ENCODE measurements around the gene ARHGAP18.

DNA sequence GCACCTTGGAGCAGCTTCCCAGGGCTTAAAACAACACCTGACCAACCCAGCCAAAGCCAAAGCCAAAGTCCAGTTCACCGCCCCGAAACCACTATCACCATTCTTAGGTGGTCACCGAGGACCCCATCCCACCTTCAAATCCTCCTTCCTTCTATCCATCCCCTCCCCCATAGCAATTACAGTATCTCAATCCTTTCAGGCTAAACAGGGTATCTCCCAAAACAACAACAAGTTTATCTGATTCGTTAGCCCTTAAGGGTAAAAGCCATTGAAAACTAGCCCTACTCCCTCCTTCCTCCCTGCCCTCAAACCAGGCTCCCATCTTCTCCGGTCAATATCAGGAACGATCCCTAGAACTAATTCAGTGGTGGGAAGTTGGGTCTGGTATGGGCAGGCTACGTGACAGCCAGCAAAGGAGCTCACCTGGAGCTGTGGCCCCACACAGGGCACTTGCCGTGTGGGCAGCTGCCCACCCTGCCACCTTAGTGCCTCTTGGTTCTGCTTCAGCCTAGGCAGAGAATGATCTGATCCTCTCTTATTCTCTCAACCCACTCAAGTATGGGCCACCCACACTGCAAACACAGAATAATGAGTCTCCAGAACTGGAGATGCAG lies 2.0 kb downstream of the ARHGAP18 start:
- TF ChIP-seq, protein P1, sequence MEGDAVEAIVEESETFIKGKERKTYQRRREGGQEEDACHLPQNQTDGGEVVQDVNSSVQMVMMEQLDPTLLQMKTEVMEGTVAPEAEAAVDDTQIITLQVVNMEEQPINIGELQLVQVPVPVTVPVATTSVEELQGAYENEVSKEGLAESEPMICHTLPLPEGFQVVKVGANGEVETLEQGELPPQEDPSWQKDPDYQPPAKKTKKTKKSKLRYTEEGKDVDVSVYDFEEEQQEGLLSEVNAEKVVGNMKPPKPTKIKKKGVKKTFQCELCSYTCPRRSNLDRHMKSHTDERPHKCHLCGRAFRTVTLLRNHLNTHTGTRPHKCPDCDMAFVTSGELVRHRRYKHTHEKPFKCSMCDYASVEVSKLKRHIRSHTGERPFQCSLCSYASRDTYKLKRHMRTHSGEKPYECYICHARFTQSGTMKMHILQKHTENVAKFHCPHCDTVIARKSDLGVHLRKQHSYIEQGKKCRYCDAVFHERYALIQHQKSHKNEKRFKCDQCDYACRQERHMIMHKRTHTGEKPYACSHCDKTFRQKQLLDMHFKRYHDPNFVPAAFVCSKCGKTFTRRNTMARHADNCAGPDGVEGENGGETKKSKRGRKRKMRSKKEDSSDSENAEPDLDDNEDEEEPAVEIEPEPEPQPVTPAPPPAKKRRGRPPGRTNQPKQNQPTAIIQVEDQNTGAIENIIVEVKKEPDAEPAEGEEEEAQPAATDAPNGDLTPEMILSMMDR (IDR thresholded peaks at IDR 0.05; ENCODE audit: insufficient read depth, low read length, poor library complexity, severe bottlenecking), result no peak
- no peak for TF ChIP-seq EZH2phosphoT487 (conservative IDR thresholded peaks at IDR 0.05; ENCODE audit: low read length)

All from SU-DHL-6 (cell line).